ENCODE results near the gene PRPF6.

- TF ChIP-seq POLR2AphosphoS5 (IDR thresholded peaks at IDR 0.05) (peak; percentile 88 to 96 (median 92)), POLR2A (IDR thresholded peaks at IDR 0.05) (peak; percentile 70 to 72)
These were observed at the start of gene PRPF6 for GRCh38 chr20:63980806-63981728.
